BJ (cell line): ENCODE data around the gene NGB. TPM values are rescaled to one million over a fixed set of nuclear protein-coding genes. Genes with fewer than 3 reads are reported as not detected.

ENCODE experiments used
- CTCF ChIA-PET: fragments of 350-600 bp; formaldehyde crosslinking; extraction: SDS; loops from one replicate; lab custom pipeline; 2021; ENCODE audit warnings: antibody characterized with exemption, inconsistent platforms; lab: Yijun Ruan, JAX
- POLR2A ChIA-PET: fragments of 300-600 bp; sonication (Branson Sonifier 250); formaldehyde crosslinking; extraction: SDS; loops from one replicate; lab custom pipeline; 2021; ENCODE audit warnings: antibody characterized with exemption; lab: Charles Lee
- DNase-seq: peaks from one replicate; pipeline ENCODE4 v3.0.0-alpha.2; 2011; ENCODE audit warnings: low read depth
- H3K27me3 ChIP-seq: 2 replicates; pipeline ENCODE4 v1.6.0; 2011; ENCODE audit warnings: low read length; ENCODE audit not compliant: control insufficient read depth, insufficient read depth
- H3K36me3 ChIP-seq: 2 replicates; pipeline ENCODE4 v1.5.1; 2011; ENCODE audit warnings: low read length; ENCODE audit not compliant: control insufficient read depth, insufficient read depth
- H3K4me3 ChIP-seq: 2 replicates; pipeline ENCODE4 v1.5.1; 2011; ENCODE audit warnings: low read depth, mild to moderate bottlenecking, control low read depth, low read length
- polyA plus RNA-seq: library from polyadenylated mRNA; depleted of rRNA; stranded (reverse); fragments of >200 nt; gene quantifications from 2 replicates; pipeline ENCODE4 v1.2.3, GENCODE V29; 2011
- TF ChIP-seq, protein P1 (sequence below): IDR thresholded peaks from 2 replicates; pipeline ENCODE4 v1.5.1; 2011; ENCODE audit warnings: low read depth, mild to moderate bottlenecking, control low read depth, inconsistent platforms, low read length, moderate library complexity; ENCODE audit not compliant: insufficient read depth

Gene NGB
- polyA plus RNA-seq, 1 experiment = 0.05 TPM

DNA sequence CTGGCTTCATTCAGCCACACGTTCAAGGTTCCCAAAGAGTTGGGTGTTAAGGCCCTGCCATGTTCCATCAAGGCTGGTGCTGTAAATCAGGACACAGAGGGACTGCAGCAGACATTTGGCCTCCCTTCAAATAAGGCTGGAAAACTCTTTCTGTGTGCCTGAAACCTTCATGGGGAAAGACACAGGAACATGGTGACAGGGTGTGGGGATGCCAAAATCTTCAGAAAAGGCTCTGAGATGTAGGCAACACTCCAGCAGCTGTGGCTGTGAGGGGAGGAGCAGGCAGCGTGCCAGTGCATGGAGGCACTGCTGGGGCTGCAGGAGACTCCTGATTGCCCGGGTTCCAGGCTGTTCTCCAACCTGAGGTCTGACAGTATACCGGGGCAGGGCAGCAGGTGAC, 34.7 kb upstream of the NGB start:
- POLR2A ChIA-PET = no interaction called here
- Histone ChIP-seq H3K27me3 (no peaks in the 10 kb centered on the region), H3K36me3 (no peaks in the 10 kb centered on the region), H3K4me3 (no peak overlapping the region)
- no peak for DNase-seq
- CTCF ChIA-PET = interaction anchor here (0.5 to 12.7 kb wide), 2 partner anchors 11 to 250 kb away, joined by 3 to 426 read pairs; partner anchors contain the start of genes GSTZ1 and POMT2
- TF ChIP-seq, protein P1, sequence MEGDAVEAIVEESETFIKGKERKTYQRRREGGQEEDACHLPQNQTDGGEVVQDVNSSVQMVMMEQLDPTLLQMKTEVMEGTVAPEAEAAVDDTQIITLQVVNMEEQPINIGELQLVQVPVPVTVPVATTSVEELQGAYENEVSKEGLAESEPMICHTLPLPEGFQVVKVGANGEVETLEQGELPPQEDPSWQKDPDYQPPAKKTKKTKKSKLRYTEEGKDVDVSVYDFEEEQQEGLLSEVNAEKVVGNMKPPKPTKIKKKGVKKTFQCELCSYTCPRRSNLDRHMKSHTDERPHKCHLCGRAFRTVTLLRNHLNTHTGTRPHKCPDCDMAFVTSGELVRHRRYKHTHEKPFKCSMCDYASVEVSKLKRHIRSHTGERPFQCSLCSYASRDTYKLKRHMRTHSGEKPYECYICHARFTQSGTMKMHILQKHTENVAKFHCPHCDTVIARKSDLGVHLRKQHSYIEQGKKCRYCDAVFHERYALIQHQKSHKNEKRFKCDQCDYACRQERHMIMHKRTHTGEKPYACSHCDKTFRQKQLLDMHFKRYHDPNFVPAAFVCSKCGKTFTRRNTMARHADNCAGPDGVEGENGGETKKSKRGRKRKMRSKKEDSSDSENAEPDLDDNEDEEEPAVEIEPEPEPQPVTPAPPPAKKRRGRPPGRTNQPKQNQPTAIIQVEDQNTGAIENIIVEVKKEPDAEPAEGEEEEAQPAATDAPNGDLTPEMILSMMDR = no peak

DNA sequence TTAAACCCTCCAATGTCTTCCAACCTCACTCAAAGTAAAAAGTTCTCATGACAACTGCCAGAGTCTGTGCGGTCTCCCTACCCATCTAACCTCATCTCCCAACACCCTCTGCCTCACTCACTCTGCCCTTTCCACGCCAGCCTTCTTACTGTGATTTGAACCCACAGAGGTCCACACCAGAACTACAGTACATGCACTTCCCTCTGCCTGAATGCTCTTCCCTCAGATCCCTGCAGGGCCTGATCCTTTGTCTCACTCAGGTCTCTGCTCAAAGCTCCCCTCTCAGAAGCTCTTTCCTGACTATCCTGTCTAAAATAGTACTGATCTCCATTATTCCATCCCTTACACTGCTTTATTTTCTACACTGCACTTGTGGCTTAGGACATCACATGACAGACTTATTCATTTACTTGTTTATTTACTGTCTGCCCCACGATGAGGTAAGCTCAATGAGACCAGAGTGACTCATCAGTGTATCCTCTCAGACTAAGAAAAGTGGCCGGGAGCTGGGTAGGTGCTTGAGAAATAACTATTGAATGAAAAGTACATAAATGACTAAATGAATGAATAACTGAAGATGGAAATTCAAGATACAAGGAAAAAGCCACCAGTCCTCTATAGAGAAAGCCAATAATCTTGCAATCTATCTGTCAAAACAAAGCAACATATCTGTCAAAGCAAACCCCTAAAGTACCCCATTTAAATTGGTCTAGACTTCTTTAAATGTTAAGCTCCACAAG, 32.6 kb upstream of the NGB start:
- H3K4me3 ChIP-seq = no peak overlapping the region
- TF ChIP-seq, protein P1 = no peak
- POLR2A ChIA-PET = interaction anchor here (1.5 kb wide), 1 partner anchor 13 kb away, joined by 6 read pairs; no protein-coding TSS in a partner anchor
- H3K27me3 ChIP-seq = no peaks in the 10 kb centered on the region
- CTCF ChIA-PET = interaction anchor here (0.8 to 12.7 kb wide), 4 partner anchors 10 to 656 kb away, joined by 3 to 426 read pairs (median 4); partner anchors contain the start of genes GSTZ1 and POMT2
- 0 out of 2 replicates have a peak, but pooled peaks cover 1% of the 10 kb centered on the region for H3K36me3 ChIP-seq
- peak; percentile 94 for DNase-seq

DNA sequence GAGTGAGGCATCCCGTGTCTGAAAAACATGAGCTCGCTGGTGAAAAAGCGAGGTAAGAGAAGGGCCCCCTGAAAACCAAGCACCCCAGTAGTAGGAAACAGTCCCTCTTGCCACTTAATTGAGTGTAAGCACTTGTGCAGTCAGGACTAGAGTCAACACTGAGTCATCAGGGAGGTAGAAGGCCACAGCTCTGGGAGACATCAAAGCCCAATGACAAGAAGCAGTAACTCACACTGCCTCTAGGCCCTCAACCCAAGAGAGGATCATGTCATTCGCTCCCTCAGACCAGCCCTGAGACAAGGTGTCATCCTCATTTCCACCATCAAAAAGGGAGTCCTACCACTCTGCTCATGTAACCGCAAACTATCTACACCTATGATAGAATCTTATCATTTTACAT, 31.9 kb upstream of the NGB start:
- POLR2A ChIA-PET = no interaction called here
- TF ChIP-seq, protein P1 = no peak
- CTCF ChIA-PET = interaction anchor here (1.6 to 12.7 kb wide), 2 partner anchors 14 to 106 kb away, joined by 4 to 426 read pairs; partner anchors contain the start of genes GSTZ1 and POMT2
- Histone ChIP-seq H3K27me3 (no peaks in the 10 kb centered on the region), H3K4me3 (no peak overlapping the region), H3K36me3 (peaks cover 3% of the 10 kb centered on the region; the same call in 1 of the 2 replicates)
- no peak for DNase-seq

DNA sequence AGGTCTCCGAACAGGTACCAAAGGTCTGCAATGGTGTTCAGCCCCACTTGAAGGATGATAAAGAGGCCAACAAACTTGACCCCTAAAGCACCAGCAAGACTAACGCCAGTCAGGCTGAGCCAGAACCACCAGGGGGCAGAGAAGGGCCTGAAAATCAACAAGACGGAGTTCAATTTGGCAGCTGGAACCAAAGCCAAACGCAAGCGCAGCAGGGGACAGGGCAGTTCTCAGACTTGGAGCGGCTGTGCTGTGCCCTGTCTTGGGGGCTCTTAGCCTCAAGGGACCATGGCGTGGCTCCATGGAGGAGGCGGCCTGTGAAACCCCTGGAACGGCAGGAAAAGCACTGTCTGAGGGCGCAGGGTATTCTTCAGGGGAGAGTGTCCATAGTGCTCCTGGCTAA, 30.1 kb upstream of the NGB start:
- Histone ChIP-seq H3K4me3 (no peak overlapping the region), H3K36me3 (peaks cover 4% of the 10 kb centered on the region), H3K27me3 (no peaks in the 10 kb centered on the region)
- POLR2A ChIA-PET = no interaction called here
- DNase-seq = no peak
- TF ChIP-seq, protein P1 = peak; percentile 90
- CTCF ChIA-PET = interaction anchor here (0.6 to 12.7 kb wide), 13 partner anchors 9 to 1394 kb away, joined by 3 to 426 read pairs (median 4); partner anchors contain the start of genes GSTZ1 and POMT2

DNA sequence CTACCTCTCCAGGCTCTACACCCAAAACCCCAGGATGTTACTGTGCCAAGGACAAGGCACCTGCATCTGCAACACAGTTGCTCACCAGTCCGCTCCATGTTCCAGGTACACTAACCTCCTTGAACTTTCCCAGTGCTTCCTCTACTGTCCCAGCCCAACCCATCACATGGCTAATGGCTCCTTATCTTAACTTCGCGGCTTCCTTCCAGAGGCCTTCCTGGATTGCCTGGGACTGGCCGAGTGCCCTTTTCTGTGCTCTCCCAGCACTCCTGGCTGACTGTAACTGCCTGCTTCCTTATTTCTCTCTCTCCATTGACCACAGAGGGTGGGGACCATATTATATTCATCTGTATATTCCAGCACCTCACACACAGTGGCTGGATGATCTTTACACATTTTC, 28.8 kb upstream of the NGB start:
- Histone ChIP-seq H3K27me3 (no peaks in the 10 kb centered on the region), H3K4me3 (no peak overlapping the region), H3K36me3 (peaks cover 6% of the 10 kb centered on the region)
- ChIA-PET POLR2A (no interaction called here), CTCF (interaction anchor here (0.7 to 12.7 kb wide), 7 partner anchors 8 to 298 kb away, joined by 3 to 426 read pairs (median 6); partner anchors contain the start of genes GSTZ1 and POMT2)
- TF ChIP-seq, protein P1 = no peak
- no peak for DNase-seq
